Measurements from ENCODE around the gene ZCWPW2. TPM values are rescaled to one million over a fixed set of nuclear protein-coding genes. Genes with fewer than 3 reads are reported as not detected.

Gene ZCWPW2
- total RNA-seq, 1 experiment from 2014 or later = 0.77 TPM

GRCh38 chr3:28542351-28542750, 193.8 kb downstream of the ZCWPW2 start:
- intact Hi-C loops (cut with micrococcal nuclease) = no loop called here
- ChIA-PET POLR2A (no interaction called here), CTCF (interaction anchor here (1.6 kb wide), 1 partner anchor 125 kb away, joined by 6 read pairs; no protein-coding TSS in a partner anchor)
- H3K27ac Mint-ChIP-seq (ENCODE audit: low read depth, unreplicated experiment) = no peak overlapping the region
- no peak for TF ChIP-seq CTCF (IDR thresholded peaks at IDR 0.05; ENCODE audit: unreplicated experiment)
- no TSS peak for BruUV-seq (replicated peaks)
- H3K27me3 Mint-ChIP-seq (ENCODE audit: insufficient read depth, unreplicated experiment) = no peaks in the 10 kb centered on the region
- no peaks in the 10 kb centered on the region for H3K4me1 Mint-ChIP-seq (ENCODE audit: insufficient read depth, unreplicated experiment)
- no peaks in the 10 kb centered on the region for H3K36me3 Mint-ChIP-seq (ENCODE audit: insufficient read depth, unreplicated experiment)
- peaks cover 18% of the 10 kb centered on the region for H3K9me3 Mint-ChIP-seq (ENCODE audit: unreplicated experiment)
- DNase-seq (ENCODE audit: unreplicated experiment) = no peak
- no peak overlapping the region for H3K4me3 Mint-ChIP-seq (ENCODE audit: unreplicated experiment)

DNA sequence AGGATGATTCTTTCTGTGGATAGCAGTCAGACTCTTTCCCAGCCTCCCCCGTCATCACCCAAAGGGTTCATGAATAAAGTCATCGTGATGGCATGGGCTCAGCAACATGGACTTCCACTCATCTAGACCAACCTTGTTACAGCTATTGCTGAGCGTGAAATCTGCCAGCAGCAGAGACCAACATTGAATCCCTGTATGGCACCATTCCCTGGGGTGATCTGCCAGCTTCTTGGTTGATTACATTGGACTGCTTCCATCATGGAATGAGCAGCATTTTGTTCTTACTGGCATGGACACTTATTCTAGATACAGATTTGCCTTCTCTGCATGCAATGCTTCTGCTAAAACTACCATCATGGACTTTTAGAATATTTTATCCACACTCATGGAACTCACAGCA, 195.7 kb downstream of the ZCWPW2 start:
- H3K4me3 Mint-ChIP-seq (ENCODE audit: unreplicated experiment) = no peak overlapping the region
- H3K27me3 Mint-ChIP-seq (ENCODE audit: insufficient read depth, unreplicated experiment) = no peaks in the 10 kb centered on the region
- no peak overlapping the region for H3K27ac Mint-ChIP-seq (ENCODE audit: low read depth, unreplicated experiment)
- ChIA-PET CTCF (no interaction called here), POLR2A (no interaction called here)
- no peak for TF ChIP-seq CTCF (IDR thresholded peaks at IDR 0.05; ENCODE audit: unreplicated experiment)
- intact Hi-C loops (cut with micrococcal nuclease) = no loop called here
- no peaks in the 10 kb centered on the region for H3K36me3 Mint-ChIP-seq (ENCODE audit: insufficient read depth, unreplicated experiment)
- DNase-seq (ENCODE audit: unreplicated experiment) = no peak
- BruUV-seq (replicated peaks) = no TSS peak
- peaks cover 18% of the 10 kb centered on the region for H3K9me3 Mint-ChIP-seq (ENCODE audit: unreplicated experiment)
- no peaks in the 10 kb centered on the region for H3K4me1 Mint-ChIP-seq (ENCODE audit: insufficient read depth, unreplicated experiment)

DNA sequence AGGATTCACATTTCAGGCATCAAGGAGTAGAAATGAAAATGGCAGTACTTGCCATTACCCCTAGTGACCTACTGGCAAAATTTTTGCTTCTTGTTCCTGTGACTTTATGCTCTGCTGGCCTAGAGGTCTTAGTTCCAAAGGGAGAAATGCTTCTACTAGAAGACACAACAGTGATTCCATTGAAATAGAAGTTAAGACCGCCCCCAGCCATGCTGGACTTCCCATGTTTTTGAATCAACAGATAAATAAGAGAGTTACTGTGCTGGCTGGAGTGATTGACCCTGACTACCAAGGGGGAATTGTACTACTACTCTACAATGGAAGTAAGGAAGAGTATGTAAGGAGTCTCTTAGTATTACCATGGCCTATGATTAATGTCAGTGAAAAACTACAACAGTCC, 196.3 kb downstream of the ZCWPW2 start:
- H3K36me3 Mint-ChIP-seq (ENCODE audit: insufficient read depth, unreplicated experiment) = no peaks in the 10 kb centered on the region
- POLR2A ChIA-PET = no interaction called here
- BruUV-seq (replicated peaks) = no TSS peak

GRCh38 chr3:28547677-28548076, 199.2 kb downstream of the ZCWPW2 start:
- H3K27ac Mint-ChIP-seq (ENCODE audit: low read depth, unreplicated experiment) = no peak overlapping the region
- no peaks in the 10 kb centered on the region for H3K4me1 Mint-ChIP-seq (ENCODE audit: insufficient read depth, unreplicated experiment)
- no TSS peak for BruUV-seq (replicated peaks)
- no peaks in the 10 kb centered on the region for H3K36me3 Mint-ChIP-seq (ENCODE audit: insufficient read depth, unreplicated experiment)
- ChIA-PET POLR2A (no interaction called here), CTCF (no interaction called here)
- H3K27me3 Mint-ChIP-seq (ENCODE audit: insufficient read depth, unreplicated experiment) = no peaks in the 10 kb centered on the region
- no peak overlapping the region for H3K4me3 Mint-ChIP-seq (ENCODE audit: unreplicated experiment)
- no peak for TF ChIP-seq CTCF (IDR thresholded peaks at IDR 0.05; ENCODE audit: unreplicated experiment)
- no peaks in the 10 kb centered on the region for H3K9me3 Mint-ChIP-seq (ENCODE audit: unreplicated experiment)
- no peak for DNase-seq (ENCODE audit: unreplicated experiment)
- intact Hi-C loops (cut with micrococcal nuclease) = no loop called here

More for the DNA sequence above, 196.3 kb downstream of the ZCWPW2 start:
- no peaks in the 10 kb centered on the region for H3K4me1 Mint-ChIP-seq (ENCODE audit: insufficient read depth, unreplicated experiment)
- DNase-seq (ENCODE audit: unreplicated experiment) = no peak
- no peak overlapping the region for H3K4me3 Mint-ChIP-seq (ENCODE audit: unreplicated experiment)
- TF ChIP-seq CTCF (IDR thresholded peaks at IDR 0.05; ENCODE audit: unreplicated experiment) = no peak
- H3K27ac Mint-ChIP-seq (ENCODE audit: low read depth, unreplicated experiment) = no peak overlapping the region
- intact Hi-C loops (cut with micrococcal nuclease) = no loop called here
- CTCF ChIA-PET = no interaction called here
- H3K9me3 Mint-ChIP-seq (ENCODE audit: unreplicated experiment) = peaks cover 16% of the 10 kb centered on the region
- no peaks in the 10 kb centered on the region for H3K27me3 Mint-ChIP-seq (ENCODE audit: insufficient read depth, unreplicated experiment)
